RPMI7951 (cell line): Measurements from ENCODE around the gene CRLF1. TPM values are rescaled to one million over a fixed set of nuclear protein-coding genes. Genes with fewer than 3 reads are reported as not detected.
"Not testable (repeated sequence)": the region's sequence is repeated elsewhere in the genome, so short reads cannot be mapped to it uniquely, and the experiment has no call there.

ENCODE experiments used
- DNase-seq: peaks from one replicate; pipeline ENCODE4 v3.0.0-alpha.2; 2012; ENCODE audit warnings: low read depth
- total RNA-seq: library from RNA; depleted of rRNA; stranded (reverse); fragments of >200 nt; shearing (Covaris generic); gene quantifications from 2 replicates; pipeline ENCODE4 v1.2.3, GENCODE V29; 2014

The CRLF1 gene
- total RNA-seq, 1 experiment from 2014 or later = 2.8 TPM

- DNase-seq = no peak
These were observed 2.5 kb upstream of the CRLF1 start for GRCh38 chr19:18608805-18609716.

- DNase-seq = no peak
These were observed 1.7 kb upstream of the CRLF1 start for GRCh38 chr19:18608102-18608804.

- no peak for DNase-seq
These were observed 865 bp upstream of the CRLF1 start for GRCh38 chr19:18607226-18608101.

- DNase-seq = no peak
These were observed 886 bp downstream of the CRLF1 start for GRCh38 chr19:18605546-18606280.

GRCh38 chr19:18605196-18605545 is 1.4 kb downstream of the CRLF1 start:
- no peak for DNase-seq

- no peak for DNase-seq
These were observed 1.8 kb downstream of the CRLF1 start for GRCh38 chr19:18604820-18605159.

GRCh38 chr19:18603958-18604819 is 2.4 kb downstream of the CRLF1 start:
- DNase-seq = no peak

GRCh38 chr19:18603255-18603957 is 3.2 kb downstream of the CRLF1 start:
- DNase-seq = no peak

GRCh38 chr19:18601875-18602274 is 4.7 kb downstream of the CRLF1 start:
- DNase-seq = no peak

- DNase-seq = not testable (repeated sequence)
These were observed 5.8 kb downstream of the CRLF1 start for GRCh38 chr19:18600692-18601397.

GRCh38 chr19:18599485-18599884 is 7.1 kb downstream of the CRLF1 start:
- DNase-seq = no peak

GRCh38 chr19:18597809-18598660 is 8.6 kb downstream of the CRLF1 start:
- no peak for DNase-seq

GRCh38 chr19:18596752-18597157 is 9.8 kb downstream of the CRLF1 start:
- peak; percentile 54 for DNase-seq

- no peak for DNase-seq
These were observed 11.1 kb downstream of the CRLF1 start for GRCh38 chr19:18595475-18595874.

- no peak for DNase-seq
These were observed 11.7 kb downstream of the CRLF1 start for GRCh38 chr19:18594824-18595373.

GRCh38 chr19:18594096-18594823 is 12.3 kb downstream of the CRLF1 start:
- peak; percentile 69 for DNase-seq
